SU-DHL-6 (cell line): ENCODE data around the gene ARHGAP30.

Source experiments
- H2AFZ ChIP-seq: fragments of 200-600 bp; sonication (generic); 2 replicates; pipeline ENCODE4 v1.6.1; 2014; ENCODE audit warnings: low read depth, mild to moderate bottlenecking, moderate library complexity, mixed read lengths, antibody characterized with exemption, low read length; ENCODE audit not compliant: severe bottlenecking
- H3F3A ChIP-seq: fragments of 200-600 bp; shearing (Covaris generic); 2 replicates; pipeline ENCODE4 v1.6.0; 2016; ENCODE audit warnings: antibody characterized with exemption, mild to moderate bottlenecking; ENCODE audit not compliant: insufficient read depth
- H3K27ac ChIP-seq: fragments of 200-600 bp; sonication (generic); 2 replicates; pipeline ENCODE4 v1.5.1; 2016; ENCODE audit warnings: low read depth, mild to moderate bottlenecking, low read length, moderate library complexity, mixed read lengths
- H3K27me3 ChIP-seq: fragments of 200-600 bp; sonication (generic), shearing (Covaris generic); 2 replicates; pipeline ENCODE4 v1.6.0; 2014; ENCODE audit warnings: mild to moderate bottlenecking, low read length
- H3K36me3 ChIP-seq: fragments of 200-600 bp; sonication (generic); 2 replicates; pipeline ENCODE4 v1.6.1; 2014; ENCODE audit warnings: mild to moderate bottlenecking, low read length, mixed read lengths
- H3K4me2 ChIP-seq: fragments of 300-600, 200-600 bp; shearing (Covaris generic), sonication (generic); 2 replicates; pipeline ENCODE4 v1.6.0; 2014; ENCODE audit warnings: low read length, low read depth, mild to moderate bottlenecking; ENCODE audit not compliant: poor library complexity, severe bottlenecking
- H3K4me3 ChIP-seq: fragments of 200-600 bp; sonication (generic); 2 replicates; pipeline ENCODE4 v1.5.1; 2014; ENCODE audit warnings: antibody characterized with exemption, low read length, mild to moderate bottlenecking, mixed read lengths; ENCODE audit not compliant: insufficient read depth, poor library complexity, severe bottlenecking
- H3K79me2 ChIP-seq: fragments of 200-600 bp; sonication (generic); 2 replicates; pipeline ENCODE4 v1.6.1; 2014; ENCODE audit warnings: mild to moderate bottlenecking, low read length, moderate library complexity; ENCODE audit not compliant: insufficient read depth
- H3K9ac ChIP-seq: fragments of 200-600 bp; sonication (generic); 2 replicates; pipeline ENCODE4 v1.7.0; 2014; ENCODE audit warnings: mild to moderate bottlenecking, low read length
- H3K9me2 ChIP-seq: fragments of 200-600 bp; sonication (generic); replicated peaks from 2 replicates; pipeline ENCODE4 v1.6.1; 2014; ENCODE audit warnings: low read length; ENCODE audit not compliant: insufficient read depth
- H3K9me3 ChIP-seq: fragments of 200-600 bp; sonication (generic); 2 replicates; pipeline ENCODE4 v1.6.1; 2014; ENCODE audit warnings: low read length, mixed read lengths; ENCODE audit not compliant: insufficient read depth
- H4K20me1 ChIP-seq: fragments of 200-600 bp; sonication (generic); 2 replicates; pipeline ENCODE4 v1.6.1; 2014; ENCODE audit warnings: low read depth, mild to moderate bottlenecking, antibody characterized with exemption, low read length, moderate library complexity, mixed read lengths
- CTCF ChIP-seq: fragments of 200-600 bp; sonication (generic); IDR thresholded peaks from one replicate; pipeline ENCODE4 v1.5.1; 2017; ENCODE audit warnings: antibody characterized with exemption, mild to moderate bottlenecking, low read length, moderate library complexity; ENCODE audit not compliant: insufficient read depth, poor library complexity, severe bottlenecking
- EZH2phosphoT487 ChIP-seq: fragments of 200-600 bp; sonication (generic), shearing (Covaris generic); conservative IDR thresholded peaks from 2 replicates; pipeline ENCODE4 v1.6.1; 2018; ENCODE audit warnings: mild to moderate bottlenecking, antibody characterized with exemption, low read length, moderate library complexity, mixed read lengths

The ARHGAP30 gene

GRCh38 chr1:161111527-161111926 is 41.8 kb upstream of the ARHGAP30 start:
- no peak overlapping the region for H3K27ac ChIP-seq
- H2AFZ ChIP-seq, result no peak overlapping the region
- H3K79me2 ChIP-seq, result peaks cover 94% of the 10 kb centered on the region
- peaks cover 8% of the 10 kb centered on the region; the same call in 1 of the 2 replicates for H3F3A ChIP-seq
- H3K9me3 ChIP-seq, result no peaks in the 10 kb centered on the region
- H3K27me3 ChIP-seq, result no peaks in the 10 kb centered on the region
- H4K20me1 ChIP-seq, result peaks cover 16% of the 10 kb centered on the region; the same call in 1 of the 2 replicates
- no peak overlapping the region for H3K4me3 ChIP-seq
- no peaks in the 10 kb centered on the region for H3K9me2 ChIP-seq
- TF ChIP-seq EZH2phosphoT487, result no peak
- TF ChIP-seq CTCF, result no peak
- H3K36me3 ChIP-seq, result peaks cover 11% of the 10 kb centered on the region; the same call in 1 of the 2 replicates
- H3K9ac ChIP-seq, result no peak overlapping the region
- no peak overlapping the region for H3K4me2 ChIP-seq

- no peaks in the 10 kb centered on the region for H3K9me3 ChIP-seq
- no peak overlapping the region for H3K4me3 ChIP-seq
- H3K9ac ChIP-seq, result no peak overlapping the region
- H2AFZ ChIP-seq, result no peak overlapping the region
- TF ChIP-seq EZH2phosphoT487 (no peak), CTCF (no peak)
- peaks cover 94% of the 10 kb centered on the region for H3K79me2 ChIP-seq
- H3K4me2 ChIP-seq, result no peak overlapping the region
- peaks cover 11% of the 10 kb centered on the region; the same call in 1 of the 2 replicates for H3K36me3 ChIP-seq
- H4K20me1 ChIP-seq, result peaks cover 16% of the 10 kb centered on the region; the same call in 1 of the 2 replicates
- no peak overlapping the region for H3K27ac ChIP-seq
- H3K27me3 ChIP-seq, result no peaks in the 10 kb centered on the region
- H3K9me2 ChIP-seq, result no peaks in the 10 kb centered on the region
- H3F3A ChIP-seq, result peaks cover 8% of the 10 kb centered on the region; the same call in 1 of the 2 replicates
These were observed 41.4 kb upstream of the ARHGAP30 start for GRCh38 chr1:161111117-161111516.

GRCh38 chr1:161106431-161106830 is 36.7 kb upstream of the ARHGAP30 start:
- no peak overlapping the region for H3K4me2 ChIP-seq
- no peak overlapping the region for H3K4me3 ChIP-seq
- TF ChIP-seq EZH2phosphoT487 (no peak), CTCF (no peak)
- H3K9me3 ChIP-seq, result no peaks in the 10 kb centered on the region
- H3K36me3 ChIP-seq, result peaks cover 11% of the 10 kb centered on the region; the same call in 1 of the 2 replicates
- no peaks in the 10 kb centered on the region for H3K27me3 ChIP-seq
- peaks cover 7% of the 10 kb centered on the region; the same call in 1 of the 2 replicates for H4K20me1 ChIP-seq
- no peak overlapping the region for H3K27ac ChIP-seq
- no peak overlapping the region for H3K9ac ChIP-seq
- H3K79me2 ChIP-seq, result peaks cover 72% of the 10 kb centered on the region
- H2AFZ ChIP-seq, result no peak overlapping the region
- H3F3A ChIP-seq, result peaks cover 8% of the 10 kb centered on the region; the same call in 1 of the 2 replicates
- H3K9me2 ChIP-seq, result no peaks in the 10 kb centered on the region
